Activated T-cell treated with anti-CD3 and anti-CD28 coated beads for 4 hours (primary cell): Measurements from ENCODE around the gene UBE2V1.

Experiments used
- DNase-seq: peaks from one replicate; pipeline ENCODE4 v3.0.0-alpha.2; 2020

The UBE2V1 gene

DNA sequence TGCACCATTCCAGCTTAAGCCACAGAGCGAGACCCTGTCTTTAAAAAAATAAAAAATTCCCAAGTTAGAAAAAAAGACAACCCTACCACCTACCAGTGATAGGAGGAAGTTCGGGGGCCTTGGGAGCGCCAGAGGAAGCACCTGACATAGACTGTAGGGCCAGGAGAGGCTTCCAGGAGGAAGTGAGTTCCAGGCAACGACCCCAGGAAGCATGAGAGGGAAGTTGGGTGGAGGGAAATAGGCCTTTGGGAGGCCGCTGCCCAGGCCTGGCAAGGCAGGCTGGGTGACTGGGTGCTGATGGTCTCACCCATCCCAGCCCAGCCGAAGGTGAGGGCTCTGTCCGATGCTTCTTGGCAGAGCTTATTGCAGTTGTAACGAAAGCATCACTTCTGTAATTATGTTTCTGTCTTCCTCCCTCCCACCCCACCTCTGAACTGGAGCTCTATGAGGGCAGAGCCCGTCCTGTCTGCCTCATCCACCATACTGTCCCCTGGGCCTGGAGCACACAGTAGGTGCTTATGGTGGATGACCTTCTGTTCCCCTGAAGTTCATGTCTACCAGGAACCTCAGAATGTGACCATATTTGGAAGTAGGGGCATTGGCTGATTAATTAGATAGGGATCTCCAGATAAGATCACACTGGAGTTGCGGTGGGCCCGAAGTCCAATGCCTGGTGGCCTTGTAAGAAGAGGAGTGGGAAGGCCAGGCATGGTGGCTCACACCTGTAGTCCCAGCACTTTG, 54.1 kb downstream of the UBE2V1 start:
- no peak for DNase-seq

DNA sequence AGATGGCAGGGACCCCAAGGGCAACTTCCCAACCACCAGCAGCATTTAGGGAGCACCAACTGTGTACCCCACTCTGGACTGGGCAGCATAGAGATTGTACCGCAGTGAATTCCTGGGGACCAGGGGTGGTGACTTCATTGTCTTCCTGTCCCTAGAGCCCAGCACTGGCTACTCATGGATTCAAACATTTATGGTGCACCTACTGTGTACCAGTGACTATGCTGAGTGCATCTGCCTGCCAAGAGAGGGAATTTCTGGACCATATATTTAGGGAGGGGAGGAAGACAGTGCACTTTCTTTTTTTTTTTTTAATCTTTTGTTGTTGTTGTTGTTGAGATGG, 55.3 kb downstream of the UBE2V1 start:
- no peak for DNase-seq

DNA sequence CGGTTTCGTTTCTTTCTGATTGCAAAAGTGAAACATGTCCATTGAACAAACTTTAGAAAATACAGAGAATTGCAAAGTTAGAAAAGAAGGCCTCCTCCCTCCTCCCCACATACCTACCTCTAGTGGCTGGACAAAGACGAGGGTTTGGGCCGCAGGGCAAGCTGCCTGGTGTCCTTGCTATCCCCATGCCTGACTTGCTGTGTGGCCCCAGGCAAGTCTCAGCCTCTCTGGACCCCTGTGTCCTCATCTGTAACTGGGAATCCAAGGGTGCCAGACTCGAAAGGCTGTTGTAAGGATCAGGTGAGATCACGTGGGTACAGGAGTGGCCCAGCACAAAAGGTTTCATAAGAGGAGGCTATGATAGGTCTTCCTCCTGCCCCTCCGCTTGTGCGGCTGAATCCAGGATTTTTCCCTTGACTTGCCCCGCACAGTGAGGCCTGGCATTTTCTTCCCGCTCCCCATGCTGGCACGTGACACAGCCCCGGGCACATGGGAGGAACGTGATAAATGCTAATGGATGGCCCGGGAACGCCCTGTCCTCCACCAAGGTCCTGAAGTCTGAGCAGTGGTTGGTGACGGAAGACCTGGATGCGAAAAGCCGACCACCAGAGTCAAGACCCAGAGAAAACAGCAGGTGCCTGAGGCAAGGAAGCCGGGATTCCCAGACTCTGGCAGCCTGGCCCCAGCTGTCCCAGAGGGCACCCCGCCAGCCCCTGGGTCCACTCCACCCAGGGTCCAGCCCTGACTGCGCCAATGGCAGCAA, 55.8 kb downstream of the UBE2V1 start:
- no peak for DNase-seq

GRCh38 chr20:50056408-50056926, 56.5 kb downstream of the UBE2V1 start:
- no peak for DNase-seq

DNA sequence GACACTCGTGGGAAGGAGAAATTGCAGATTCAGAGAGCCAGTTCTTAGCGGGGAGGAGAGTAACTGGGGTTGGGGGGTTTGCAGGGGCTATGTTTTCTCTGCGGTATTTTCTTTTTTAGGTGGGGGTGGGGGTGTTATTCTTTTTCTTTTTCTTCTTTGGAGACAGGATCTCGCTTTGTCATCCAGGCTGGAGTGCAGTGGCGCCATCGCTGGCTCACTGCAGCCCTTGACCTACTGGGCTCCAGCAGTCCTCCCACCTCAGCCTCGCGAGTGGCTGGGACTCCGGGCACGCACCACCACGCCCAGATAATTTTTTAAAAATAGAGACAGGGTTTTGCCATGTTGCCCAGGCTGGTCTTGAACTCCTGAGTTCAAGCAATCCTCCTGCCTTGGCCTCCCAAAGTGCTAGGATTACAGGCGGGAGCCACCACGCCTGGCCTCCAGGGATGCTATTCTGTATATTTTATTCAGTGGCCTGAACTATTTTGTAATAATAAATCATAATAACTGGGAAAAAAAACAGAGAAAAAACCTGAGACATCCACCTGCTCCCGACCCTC, 57.3 kb downstream of the UBE2V1 start:
- no peak for DNase-seq

DNA sequence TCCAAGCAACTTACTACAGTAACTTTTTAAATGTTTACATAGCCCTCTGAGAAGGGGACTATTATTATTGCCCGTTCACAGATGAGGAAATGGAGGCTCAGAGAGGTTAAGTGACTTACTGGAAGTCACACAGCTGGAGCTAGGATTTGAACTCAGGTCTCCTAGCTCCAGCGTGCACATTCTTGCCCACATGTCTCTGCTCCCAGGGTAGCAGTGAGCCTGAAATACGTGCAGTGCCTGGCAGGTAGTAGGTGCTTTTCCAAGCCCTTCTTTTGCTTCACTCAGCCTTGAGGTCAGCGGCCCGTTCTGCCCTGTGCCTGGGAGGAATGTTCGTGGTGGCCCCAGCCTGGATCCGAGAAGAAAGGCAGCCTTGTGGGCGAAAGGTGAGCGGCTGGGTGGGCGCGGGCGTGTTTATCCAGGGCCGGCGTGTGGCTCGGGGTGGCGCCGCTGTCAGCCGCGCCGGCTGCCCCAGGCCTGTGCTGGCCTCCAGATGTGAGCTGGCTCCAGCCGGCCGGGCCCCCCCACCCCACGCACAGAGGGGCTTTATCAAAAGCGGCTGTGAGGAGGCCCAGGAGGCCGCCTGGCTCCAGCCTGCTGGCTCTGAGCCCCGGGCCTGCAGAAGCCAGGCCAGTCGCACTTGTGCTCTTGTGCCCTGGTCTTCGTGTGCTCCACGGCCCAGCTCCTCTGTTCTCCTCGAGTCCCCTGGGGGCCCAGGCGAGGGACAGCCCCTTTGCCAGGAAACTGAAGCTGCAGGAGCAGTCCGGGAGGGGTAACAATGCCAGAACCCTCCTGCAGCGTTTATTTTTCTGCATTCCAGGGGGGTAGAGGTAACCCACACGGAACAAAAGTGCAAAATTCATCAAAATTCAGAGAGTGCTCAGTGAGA, 58.1 kb downstream of the UBE2V1 start:
- DNase-seq: no peak

DNA sequence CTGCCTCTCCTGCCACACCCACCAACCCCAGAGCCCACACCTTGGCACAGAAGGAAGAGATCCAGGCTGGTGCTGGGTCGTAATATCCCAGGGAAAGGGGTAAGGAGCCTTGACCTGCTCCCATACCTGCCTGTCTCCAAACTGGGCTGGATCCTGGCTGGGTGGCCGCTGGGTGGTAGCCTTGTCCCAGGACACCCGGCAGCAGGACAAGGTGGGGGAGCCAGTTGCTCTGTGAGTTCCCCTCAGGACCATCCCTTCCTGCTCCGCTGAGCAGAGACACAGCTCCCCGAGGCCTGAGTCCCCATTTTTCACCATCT, 58.8 kb downstream of the UBE2V1 start:
- DNase-seq: no peak

GRCh38 chr20:50053362-50054230, 59.4 kb downstream of the UBE2V1 start:
- DNase-seq: no peak

GRCh38 chr20:50052550-50053361, 60.2 kb downstream of the UBE2V1 start:
- DNase-seq: no peak

DNA sequence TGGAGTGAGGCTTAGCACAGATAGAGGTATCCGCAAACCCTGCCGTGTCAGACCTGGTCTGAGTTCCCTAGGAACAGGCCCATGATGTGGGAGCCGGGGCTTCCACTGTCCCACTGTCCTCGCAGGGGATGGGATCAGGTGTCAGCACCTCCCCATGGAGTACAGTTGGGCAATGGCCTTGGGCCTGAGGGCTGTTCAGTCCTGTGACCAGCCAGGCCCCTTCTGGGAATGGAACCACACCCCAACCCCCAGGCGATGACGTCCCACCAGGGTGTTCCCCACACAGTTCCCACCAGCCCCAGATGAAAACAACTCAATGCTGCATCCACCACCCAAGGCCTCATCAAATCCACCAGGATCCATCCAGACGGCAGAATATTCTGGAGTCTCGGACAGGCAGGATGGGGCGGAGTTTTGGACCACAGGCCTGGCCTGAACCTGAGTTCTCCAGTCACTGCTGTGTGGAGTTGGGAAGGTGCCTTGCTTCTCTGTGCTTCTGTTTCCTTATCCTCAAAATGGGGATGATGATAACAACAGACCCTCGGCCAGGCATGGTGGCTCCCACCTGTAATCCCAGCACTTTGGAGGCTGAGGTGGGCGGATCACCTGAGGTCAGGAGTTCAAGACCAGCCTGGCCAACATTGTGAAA, 62.2 kb downstream of the UBE2V1 start:
- DNase-seq: no peak

GRCh38 chr20:50050214-50050613, 62.7 kb downstream of the UBE2V1 start:
- no peak for DNase-seq

GRCh38 chr20:50049442-50050026, 63.4 kb downstream of the UBE2V1 start:
- no peak for DNase-seq

- no peak for DNase-seq
Observed at GRCh38 chr20:50048420-50049166, 64.4 kb downstream of the UBE2V1 start.

GRCh38 chr20:50044353-50044960, 68.5 kb downstream of the UBE2V1 start:
- no peak for DNase-seq

DNA sequence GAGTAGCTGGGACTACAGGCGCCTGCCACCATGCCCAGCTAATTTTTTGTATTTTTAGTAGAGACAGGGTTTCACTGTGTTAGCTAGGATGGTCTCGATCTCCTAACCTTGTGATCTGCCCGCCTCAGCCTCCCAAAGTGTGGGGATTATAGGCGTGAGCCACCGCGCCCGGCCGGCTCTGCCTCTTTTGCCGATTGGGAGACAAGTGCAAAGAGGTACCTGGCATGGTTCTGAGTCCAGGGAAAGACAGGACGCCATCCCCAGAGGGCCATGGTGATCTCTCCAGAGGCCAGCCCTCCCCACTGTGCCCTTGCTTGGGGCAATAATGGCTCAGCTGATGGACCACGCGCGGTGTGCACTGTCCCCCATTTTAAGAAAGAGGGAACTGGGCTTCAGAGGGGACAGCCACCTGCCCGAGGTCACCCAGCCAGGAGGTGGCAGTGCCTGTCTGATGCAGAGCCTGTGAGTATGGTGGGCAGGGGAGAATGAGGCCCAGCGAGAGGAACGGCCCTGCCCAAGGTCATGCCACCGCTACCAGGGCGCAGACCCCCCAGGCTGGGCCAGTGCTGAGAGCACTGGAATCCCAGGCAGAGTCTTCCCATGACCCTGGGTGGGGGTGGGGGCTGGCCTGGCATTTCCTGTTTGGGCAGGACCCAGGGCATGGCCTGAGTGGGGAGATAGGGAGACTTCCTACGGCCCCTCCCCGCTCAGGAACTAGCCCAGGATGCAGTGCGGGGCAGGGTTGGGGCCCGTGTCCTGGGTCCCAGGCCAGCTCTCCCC, 69.2 kb downstream of the UBE2V1 start:
- no peak for DNase-seq

DNA sequence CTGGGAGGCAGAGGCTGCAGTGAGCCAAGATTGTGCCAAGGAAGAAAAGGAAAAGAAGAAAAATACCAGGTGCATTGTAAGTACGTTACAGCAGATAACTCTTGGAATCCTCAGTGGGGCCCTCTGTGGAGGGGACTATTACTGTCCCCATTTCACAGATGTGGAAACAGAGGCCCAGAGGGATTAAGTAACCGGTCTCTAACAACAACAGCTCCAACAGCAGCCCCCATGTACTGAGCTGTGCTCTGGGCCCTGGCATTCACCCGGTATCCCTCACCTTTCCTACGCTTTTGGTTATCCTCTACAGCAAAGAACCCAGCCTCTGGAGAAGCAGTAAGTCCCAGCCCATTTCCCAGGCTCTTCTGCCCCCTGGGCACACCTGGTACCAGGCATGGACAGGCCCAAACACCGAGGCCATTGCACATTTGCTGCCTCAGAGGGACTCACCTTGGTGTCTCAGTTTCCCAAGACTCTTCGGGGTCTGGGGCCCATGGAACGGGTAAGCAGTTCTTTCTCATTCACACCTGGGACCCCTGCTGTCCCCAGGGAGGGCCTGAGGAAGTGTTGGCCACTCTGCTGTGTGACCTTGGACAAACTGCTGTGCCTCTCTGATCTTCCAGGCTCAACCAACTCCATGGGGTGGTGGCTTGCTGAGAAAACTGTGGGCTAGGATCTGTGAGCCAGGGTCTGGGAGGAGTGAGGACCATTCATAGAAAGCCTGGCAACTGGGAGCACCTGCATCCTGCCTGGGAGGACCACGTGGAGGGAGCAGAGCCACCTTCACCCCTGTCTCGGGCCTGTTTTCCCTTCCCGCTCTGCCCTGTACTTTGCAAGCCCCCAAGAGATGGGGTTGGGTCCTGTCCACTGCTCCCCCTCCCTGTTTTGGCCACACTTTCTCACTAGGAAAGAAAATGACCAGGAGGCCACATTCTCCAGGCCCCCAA, 70.3 kb downstream of the UBE2V1 start:
- no peak for DNase-seq

GRCh38 chr20:50041246-50041873, 71.6 kb downstream of the UBE2V1 start:
- DNase-seq: no peak
